HG03565 (cell line): ENCODE measurements around the gene ETHE1.
A peak's percentile ranks its signal among the peaks of the same experiment; 100 is the strongest.

Experiments used
- ATAC-seq: cut with Tn5 transposase; IDR thresholded peaks from one replicate; pipeline ENCODE4 v1.9.1; 2021; ENCODE audit warnings: mild to moderate bottlenecking, moderate library complexity; ENCODE audit not compliant: unreplicated experiment

The ETHE1 gene

GRCh38 chr19:43526884-43527859, at the start of gene ETHE1:
Gene ETHE1, minus strand, starts transcription at chr19:43527201. Its CDS starts 24 bp downstream, at chr19:43527177.
- ATAC-seq, result no peak

GRCh38 chr19:43575955-43576878, 49.2 kb upstream of the ETHE1 start:
- ATAC-seq, result no peak

- ATAC-seq, result peak; percentile 95
Measured at GRCh38 chr19:43575156-43575950, 48.4 kb upstream of the ETHE1 start, which contains the start of the genes PINLYP and XRCC1. Gene PINLYP, plus strand, starts transcription at chr19:43575801. Its CDS starts 1,391 bp downstream, at chr19:43577192. Gene XRCC1, minus strand, starts transcription at chr19:43575527. Its CDS starts 69 bp downstream, at chr19:43575458.

- ATAC-seq, result no peak
Measured at GRCh38 chr19:43574424-43575155, 47.6 kb upstream of the ETHE1 start.

GRCh38 chr19:43572171-43572588, 45.2 kb upstream of the ETHE1 start:
- ATAC-seq, result no peak

GRCh38 chr19:43570174-43570791, 43.3 kb upstream of the ETHE1 start:
- no peak for ATAC-seq

GRCh38 chr19:43569657-43570056, 42.7 kb upstream of the ETHE1 start:
- no peak for ATAC-seq

GRCh38 chr19:43564800-43565199, 37.8 kb upstream of the ETHE1 start:
- ATAC-seq, result no peak

GRCh38 chr19:43563816-43564457, 36.9 kb upstream of the ETHE1 start:
- ATAC-seq, result no peak

GRCh38 chr19:43562698-43563241, 35.8 kb upstream of the ETHE1 start:
- ATAC-seq, result peak; percentile 65

GRCh38 chr19:43562226-43562697, 35.3 kb upstream of the ETHE1 start:
- no peak for ATAC-seq

GRCh38 chr19:43561139-43561970, 34.4 kb upstream of the ETHE1 start:
- no peak for ATAC-seq

- no peak for ATAC-seq
Measured at GRCh38 chr19:43560687-43561086, 33.7 kb upstream of the ETHE1 start.

- ATAC-seq, result no peak
Measured at GRCh38 chr19:43555185-43555770, 28.3 kb upstream of the ETHE1 start.

- no peak for ATAC-seq
Measured at GRCh38 chr19:43554317-43554895, 27.4 kb upstream of the ETHE1 start.

- ATAC-seq, result no peak
Measured at GRCh38 chr19:43553656-43554055, 26.7 kb upstream of the ETHE1 start.

- ATAC-seq, result no peak
Measured at GRCh38 chr19:43552616-43553015, 25.6 kb upstream of the ETHE1 start.
